ENCODE data around the gene MAP1B. TPM values are rescaled to one million over a fixed set of nuclear protein-coding genes. Genes with fewer than 3 reads are reported as not detected.

The MAP1B gene
- total and polyA plus RNA-seq, 5 experiments from 2014 or later = 0.08 to 0.46 (median 0.36) TPM; not detected in 2

- DNase-seq (no peak), ATAC-seq (no peak)
- Mint-ChIP-seq H3K4me1 (peaks cover 0 to 9% (median 3%) of the 10 kb centered on the region in 4 donors), H3K9me3 (peaks cover 0 to 16% (median 0%) of the 10 kb centered on the region in 9 donors), H3K27ac (no peak overlapping the region), H3K27me3 (peaks cover 14 to 29% (median 16%) of the 10 kb centered on the region in 5 donors), H3K4me3 (no peak overlapping the region), H3K36me3 (peaks cover 0 to 15% (median 0%) of the 10 kb centered on the region in 3 donors)
- POLR2A ChIA-PET = no interaction called here
These were observed 90.1 kb downstream of the MAP1B start for GRCh38 chr5:72197393-72197792.

- Mint-ChIP-seq H3K27ac (no peak overlapping the region), H3K9me3 (peaks cover 0 to 15% (median 0%) of the 10 kb centered on the region in 9 donors), H3K4me1 (peaks cover 0 to 9% (median 3%) of the 10 kb centered on the region in 4 donors), H3K36me3 (peaks cover 0 to 15% (median 0%) of the 10 kb centered on the region in 3 donors), H3K27me3 (peaks cover 6 to 23% (median 9%) of the 10 kb centered on the region in 5 donors), H3K4me3 (no peak overlapping the region)
- DNase-seq (no peak), ATAC-seq (no peak)
- POLR2A ChIA-PET = no interaction called here
These were observed 92.4 kb downstream of the MAP1B start for GRCh38 chr5:72199681-72200080.

GRCh38 chr5:72202331-72202825 lies 95.1 kb downstream of the MAP1B start:
- H3K4me3 Mint-ChIP-seq = no peak overlapping the region
- H3K9me3 Mint-ChIP-seq = no peaks in the 10 kb centered on the region
- POLR2A ChIA-PET = no interaction called here
- no peak overlapping the region for H3K27ac Mint-ChIP-seq
- no peaks in the 10 kb centered on the region for H3K4me1 Mint-ChIP-seq
- no peaks in the 10 kb centered on the region for H3K36me3 Mint-ChIP-seq
- DNase-seq = no peak
- H3K27me3 Mint-ChIP-seq = peaks cover 0 to 5% (median 0%) of the 10 kb centered on the region in 5 donors
- ATAC-seq = no peak

GRCh38 chr5:72203251-72203845 lies 96.1 kb downstream of the MAP1B start:
- H3K36me3 Mint-ChIP-seq = no peaks in the 10 kb centered on the region
- DNase-seq (no peak), ATAC-seq (no peak)
- peaks cover 0 to 3% (median 0%) of the 10 kb centered on the region in 5 donors for H3K27me3 Mint-ChIP-seq
- no peaks in the 10 kb centered on the region for H3K4me1 Mint-ChIP-seq
- no peaks in the 10 kb centered on the region for H3K9me3 Mint-ChIP-seq
- no peak overlapping the region for H3K4me3 Mint-ChIP-seq
- no peak overlapping the region for H3K27ac Mint-ChIP-seq
- POLR2A ChIA-PET = no interaction called here

GRCh38 chr5:72204946-72205345 lies 97.7 kb downstream of the MAP1B start:
- no peak overlapping the region for H3K27ac Mint-ChIP-seq
- POLR2A ChIA-PET = interaction anchor here (0.5 kb wide), 1 partner anchor 42 kb away, joined by 8 read pairs; no protein-coding TSS in a partner anchor
- H3K4me3 Mint-ChIP-seq = no peak overlapping the region
- ATAC-seq = no peak
- H3K27me3 Mint-ChIP-seq = no peaks in the 10 kb centered on the region
- no peaks in the 10 kb centered on the region for H3K4me1 Mint-ChIP-seq
- H3K9me3 Mint-ChIP-seq = no peaks in the 10 kb centered on the region
- DNase-seq = no peak
- no peaks in the 10 kb centered on the region for H3K36me3 Mint-ChIP-seq

GRCh38 chr5:72205431-72206009 lies 98.2 kb downstream of the MAP1B start:
- no peak overlapping the region for H3K27ac Mint-ChIP-seq
- POLR2A ChIA-PET = no interaction called here
- no peak overlapping the region for H3K4me3 Mint-ChIP-seq
- no peaks in the 10 kb centered on the region for H3K27me3 Mint-ChIP-seq
- no peak for ATAC-seq
- DNase-seq = no peak
- no peaks in the 10 kb centered on the region for H3K36me3 Mint-ChIP-seq
- H3K9me3 Mint-ChIP-seq = no peaks in the 10 kb centered on the region
- H3K4me1 Mint-ChIP-seq = no peaks in the 10 kb centered on the region

- Mint-ChIP-seq H3K4me1 (no peaks in the 10 kb centered on the region), H3K36me3 (no peaks in the 10 kb centered on the region), H3K27me3 (no peaks in the 10 kb centered on the region), H3K9me3 (no peaks in the 10 kb centered on the region), H3K27ac (no peak overlapping the region), H3K4me3 (no peak overlapping the region)
- no peak for DNase-seq
- ATAC-seq = no peak
- POLR2A ChIA-PET = no interaction called here
These were observed 98.9 kb downstream of the MAP1B start for GRCh38 chr5:72206160-72206559.

GRCh38 chr5:72206994-72207393 lies 99.7 kb downstream of the MAP1B start:
- POLR2A ChIA-PET = no interaction called here
- Mint-ChIP-seq H3K4me3 (no peak overlapping the region), H3K27ac (no peak overlapping the region), H3K4me1 (peaks cover 0 to 1% (median 0%) of the 10 kb centered on the region in 4 donors), H3K27me3 (no peaks in the 10 kb centered on the region), H3K36me3 (no peaks in the 10 kb centered on the region), H3K9me3 (no peaks in the 10 kb centered on the region)
- DNase-seq (no peak), ATAC-seq (no peak)

- POLR2A ChIA-PET = no interaction called here
- no peaks in the 10 kb centered on the region for H3K36me3 Mint-ChIP-seq
- H3K9me3 Mint-ChIP-seq = no peaks in the 10 kb centered on the region
- H3K4me1 Mint-ChIP-seq = peaks cover 0 to 2% (median 0%) of the 10 kb centered on the region in 4 donors
- no peak overlapping the region for H3K4me3 Mint-ChIP-seq
- no peak for ATAC-seq
- H3K27me3 Mint-ChIP-seq = no peaks in the 10 kb centered on the region
- DNase-seq = no peak
- H3K27ac Mint-ChIP-seq = no peak overlapping the region
These were observed 101.2 kb downstream of the MAP1B start for GRCh38 chr5:72208324-72208926.

- POLR2A ChIA-PET = no interaction called here
- no peak for ATAC-seq
- peaks cover 0 to 2% (median 0%) of the 10 kb centered on the region in 4 donors for H3K4me1 Mint-ChIP-seq
- no peaks in the 10 kb centered on the region for H3K9me3 Mint-ChIP-seq
- H3K27ac Mint-ChIP-seq = no peak overlapping the region
- no peaks in the 10 kb centered on the region for H3K36me3 Mint-ChIP-seq
- no peak for DNase-seq
- no peak overlapping the region for H3K4me3 Mint-ChIP-seq
- no peaks in the 10 kb centered on the region for H3K27me3 Mint-ChIP-seq
These were observed 102.2 kb downstream of the MAP1B start for GRCh38 chr5:72209147-72210115.

GRCh38 chr5:72210888-72211678 lies 103.8 kb downstream of the MAP1B start:
- POLR2A ChIA-PET = no interaction called here
- no peaks in the 10 kb centered on the region for H3K36me3 Mint-ChIP-seq
- no peak overlapping the region for H3K27ac Mint-ChIP-seq
- H3K4me3 Mint-ChIP-seq = no peak overlapping the region
- H3K27me3 Mint-ChIP-seq = no peaks in the 10 kb centered on the region
- ATAC-seq = no peak
- H3K9me3 Mint-ChIP-seq = no peaks in the 10 kb centered on the region
- DNase-seq = no peak
- H3K4me1 Mint-ChIP-seq = peaks cover 0 to 2% (median 0%) of the 10 kb centered on the region in 4 donors

- Mint-ChIP-seq H3K9me3 (no peaks in the 10 kb centered on the region), H3K4me3 (no peak overlapping the region), H3K36me3 (peaks cover 0 to 7% (median 1%) of the 10 kb centered on the region in 3 donors), H3K4me1 (peaks cover 0 to 2% (median 0%) of the 10 kb centered on the region in 4 donors), H3K27me3 (no peaks in the 10 kb centered on the region), H3K27ac (no peak overlapping the region)
- ATAC-seq = no peak
- no peak for DNase-seq
- POLR2A ChIA-PET = no interaction called here
These were observed 104.9 kb downstream of the MAP1B start for GRCh38 chr5:72212171-72212570.

All from naive thymus-derived CD8-positive, alpha-beta T cell (primary cell).